Measurements from ENCODE around the gene RRAGD. TPM values are rescaled to one million over a fixed set of nuclear protein-coding genes. Genes with fewer than 3 reads are reported as not detected.

Gene RRAGD, protein sequence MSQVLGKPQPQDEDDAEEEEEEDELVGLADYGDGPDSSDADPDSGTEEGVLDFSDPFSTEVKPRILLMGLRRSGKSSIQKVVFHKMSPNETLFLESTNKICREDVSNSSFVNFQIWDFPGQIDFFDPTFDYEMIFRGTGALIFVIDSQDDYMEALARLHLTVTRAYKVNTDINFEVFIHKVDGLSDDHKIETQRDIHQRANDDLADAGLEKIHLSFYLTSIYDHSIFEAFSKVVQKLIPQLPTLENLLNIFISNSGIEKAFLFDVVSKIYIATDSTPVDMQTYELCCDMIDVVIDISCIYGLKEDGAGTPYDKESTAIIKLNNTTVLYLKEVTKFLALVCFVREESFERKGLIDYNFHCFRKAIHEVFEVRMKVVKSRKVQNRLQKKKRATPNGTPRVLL
- polyA plus RNA-seq: 22.1 and 25.5 TPM in 2 replicates

DNA sequence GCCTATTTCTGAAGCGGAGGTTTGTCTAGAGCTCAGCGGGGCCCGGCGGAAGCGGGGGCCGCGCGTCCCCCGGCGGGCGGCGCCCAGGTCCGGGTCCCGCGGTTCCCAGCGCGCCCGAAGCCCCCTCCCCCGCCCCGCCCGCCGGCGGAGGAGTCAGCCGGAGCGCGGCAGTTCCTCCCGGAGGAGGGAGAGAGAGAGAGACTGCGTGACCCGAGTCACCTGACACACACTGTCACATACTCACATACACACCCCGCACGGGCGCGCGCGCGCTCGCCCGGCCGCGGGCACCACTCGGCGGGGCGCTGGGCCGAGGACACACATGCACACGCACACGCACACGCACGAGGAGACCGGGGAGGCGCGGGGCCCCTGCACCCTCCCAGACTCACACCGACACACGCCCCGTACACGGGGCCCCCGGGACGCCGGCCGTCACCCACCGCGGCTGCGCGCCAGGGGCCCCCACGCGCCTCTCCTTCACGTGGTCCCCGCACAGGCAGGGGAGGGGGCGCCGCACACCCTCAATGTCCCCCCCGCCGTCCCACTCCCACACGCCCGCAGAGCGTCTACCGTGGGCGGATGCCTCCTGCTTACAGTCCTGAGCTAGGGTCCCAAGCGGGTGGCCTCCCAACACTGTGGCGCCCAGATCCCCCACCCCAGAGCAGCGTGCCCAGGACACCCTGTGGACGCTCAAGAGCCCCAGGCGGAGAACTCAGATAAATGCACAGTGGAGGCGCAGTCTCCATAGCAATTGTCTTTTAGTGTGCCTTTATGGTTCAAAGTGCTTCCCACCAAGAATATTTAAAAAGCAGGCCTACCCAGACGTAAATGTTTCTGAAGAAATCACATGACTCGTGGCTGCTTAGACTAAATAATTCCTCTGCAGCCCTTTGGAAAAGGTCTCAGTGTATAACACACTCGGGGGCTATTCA, at the start of gene RRAGD:
RRAGD (minus strand) TSS at position 203 of the 935 bp plus-strand sequence. CDS start 280 bp downstream, outside the sequence.

DNA sequence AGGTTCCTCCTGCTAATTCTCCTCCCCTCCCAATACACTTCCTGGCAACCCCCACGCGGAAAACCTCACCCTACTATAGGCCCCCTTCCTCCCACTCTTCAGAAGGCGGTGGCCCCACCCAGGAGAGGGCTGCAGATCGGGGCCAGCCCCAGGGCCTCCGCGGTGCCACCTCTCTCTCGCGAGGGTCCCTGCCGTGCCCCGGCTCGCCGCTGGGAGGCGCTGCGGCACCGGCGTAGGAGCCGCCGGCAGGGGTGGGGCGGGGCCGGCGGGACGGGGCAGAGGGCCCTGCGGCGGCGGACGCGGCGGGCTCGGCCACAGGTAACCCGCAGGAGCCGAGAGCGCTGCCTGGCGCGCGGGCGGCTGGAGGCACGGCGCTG, 20.8 kb upstream of the RRAGD start, which contains the start of gene ANKRD6:
ANKRD6 (plus strand) TSS at position 278 of the 377 bp plus-strand sequence. CDS start 133,825 bp downstream, outside the sequence.

DNA sequence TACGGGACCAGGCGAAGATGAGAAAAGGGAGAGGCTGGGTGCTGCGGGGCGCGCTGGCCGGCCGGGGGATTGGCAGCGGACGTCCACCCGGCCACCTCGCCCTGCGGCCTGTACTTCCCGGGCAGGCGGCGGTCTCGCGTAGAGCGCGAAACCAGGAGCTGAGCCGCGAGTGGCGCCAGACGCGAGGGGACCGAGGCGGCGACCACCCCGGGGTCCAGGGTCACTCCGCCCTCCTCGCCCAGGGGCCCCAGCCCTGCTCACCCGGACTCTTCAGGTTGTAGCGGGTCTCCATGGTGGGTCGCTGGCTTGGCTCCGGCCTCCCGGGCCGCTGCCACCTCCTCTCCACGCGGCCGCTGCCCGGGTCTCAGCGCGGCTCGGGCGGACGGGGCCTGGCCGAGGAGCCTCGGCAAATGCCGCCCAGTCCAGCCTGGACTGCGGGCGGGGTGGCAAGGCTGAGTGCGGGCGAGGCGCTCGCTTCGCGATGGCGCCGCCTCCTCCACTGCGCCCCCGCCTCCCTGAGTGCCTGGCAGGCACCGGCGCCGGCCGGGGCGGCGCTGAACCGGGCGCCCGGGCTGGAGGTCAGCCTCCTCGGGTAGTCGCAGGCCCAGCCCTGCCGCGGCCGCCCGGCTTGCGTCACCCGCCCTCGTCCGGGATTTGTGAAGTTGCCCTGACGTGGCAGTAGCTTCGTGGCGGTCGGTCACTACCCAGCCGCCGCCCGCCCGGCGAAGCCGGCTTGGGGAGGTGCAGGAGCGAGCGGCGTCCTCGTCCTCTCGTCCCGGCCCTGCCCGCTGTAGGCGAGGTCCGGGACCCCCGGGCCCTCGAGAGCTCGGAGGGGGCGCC, 59.6 kb downstream of the RRAGD start, which contains the start of gene UBE2J1:
UBE2J1 (minus strand) TSS at position 445 of the 840 bp plus-strand sequence; CDS start at position 292, 153 bp downstream.

DNA sequence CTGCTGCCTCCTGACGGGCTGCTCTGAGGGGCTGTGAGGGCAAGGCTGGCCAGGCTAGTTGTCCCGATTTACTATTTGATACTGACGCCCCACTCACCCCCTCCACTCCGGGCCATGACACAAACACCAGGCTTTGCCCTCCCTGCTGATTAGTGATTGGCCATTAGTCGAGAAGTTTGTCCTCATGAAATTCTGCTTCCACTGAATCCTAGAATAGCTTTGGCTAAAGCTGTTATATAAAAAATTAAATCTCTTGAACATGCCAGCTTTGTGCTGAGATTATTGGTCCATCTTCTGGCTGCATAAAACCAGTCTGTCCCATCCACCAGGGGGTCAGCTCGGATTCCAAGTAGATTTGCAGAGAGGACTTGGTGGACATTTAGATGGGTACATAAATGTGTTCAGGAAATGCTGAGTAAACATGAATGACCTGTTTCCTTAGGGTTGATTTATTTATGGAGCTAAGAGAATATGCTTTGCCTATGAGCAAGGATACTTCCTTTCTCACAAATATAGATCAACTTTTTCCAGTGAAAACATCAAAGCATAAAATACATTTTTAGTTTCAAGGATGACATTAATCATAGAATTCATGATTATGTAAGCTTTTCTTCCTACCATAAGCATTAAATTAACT, 96.7 kb downstream of the RRAGD start, which contains the start of gene GABRR2:
GABRR2 (minus strand) TSS at position 51 of the 637 bp plus-strand sequence. CDS start 134 bp downstream, outside the sequence.

Other genes with a start within 250 kb of the RRAGD start
- 0.85 and 1.7 TPM in 2 replicates for gene GABRR1, start 194.9 kb downstream of the RRAGD start, polyA plus RNA-seq
- not detected in 2 replicates for gene GABRR2, start 97.0 kb downstream of the RRAGD start, polyA plus RNA-seq
- gene UBE2J1, start 59.6 kb downstream of the RRAGD start, polyA plus RNA-seq: 16.1 and 17.1 TPM in 2 replicates
- gene ANKRD6, start 20.9 kb upstream of the RRAGD start, polyA plus RNA-seq: 0.14 and 4.6 TPM in 2 replicates
- gene LYRM2, start 226.5 kb upstream of the RRAGD start, polyA plus RNA-seq: 121 and 136 TPM in 2 replicates

Data from Purkinje cell (primary cell).